Measurements from ENCODE around the gene CCDC85B.
"Not testable (repeated sequence)": the region's sequence is repeated elsewhere in the genome, so short reads cannot be mapped to it uniquely, and the experiment has no call there.

CCDC85B gene

DNA sequence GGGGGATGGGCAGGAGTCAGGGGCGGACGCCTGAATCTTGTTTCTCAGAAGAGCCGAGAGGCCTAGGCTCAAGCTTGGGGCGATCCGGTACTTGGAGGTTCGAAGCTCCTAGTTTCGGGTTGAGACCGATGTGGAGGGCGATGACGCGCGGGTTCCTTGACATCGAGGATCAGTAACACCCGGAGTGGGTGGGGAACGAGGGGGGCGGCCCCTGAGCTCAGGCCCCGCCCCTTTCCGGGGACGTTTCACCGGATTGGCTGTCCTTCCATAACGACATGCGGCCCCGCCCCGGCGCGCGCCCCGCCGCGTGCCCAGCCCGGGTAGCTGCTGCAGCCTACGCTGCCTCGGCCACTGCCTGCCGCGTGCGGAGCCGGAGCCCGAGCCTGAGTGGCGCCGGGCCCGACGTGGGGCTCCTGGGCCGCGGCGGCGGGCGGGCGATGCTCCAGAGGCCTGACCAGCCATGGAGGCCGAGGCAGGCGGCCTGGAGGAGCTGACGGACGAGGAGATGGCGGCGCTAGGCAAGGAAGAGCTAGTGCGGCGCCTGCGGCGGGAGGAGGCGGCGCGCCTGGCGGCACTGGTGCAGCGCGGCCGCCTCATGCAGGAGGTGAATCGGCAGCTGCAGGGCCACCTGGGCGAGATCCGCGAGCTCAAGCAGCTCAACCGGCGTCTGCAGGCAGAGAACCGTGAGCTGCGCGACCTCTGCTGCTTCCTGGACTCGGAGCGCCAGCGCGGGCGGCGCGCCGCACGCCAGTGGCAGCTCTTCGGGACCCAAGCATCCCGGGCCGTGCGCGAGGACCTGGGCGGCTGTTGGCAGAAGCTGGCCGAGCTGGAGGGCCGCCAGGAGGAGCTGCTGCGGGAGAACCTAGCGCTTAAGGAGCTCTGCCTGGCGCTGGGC, at the start of gene CCDC85B:
Gene CCDC85B (plus strand): TSS at position 350 of the 895 bp plus-strand sequence. CDS start 111 bp downstream, at position 461.
- peak; percentile 97 for DNase-seq (ENCODE audit: low spot score)

DNA sequence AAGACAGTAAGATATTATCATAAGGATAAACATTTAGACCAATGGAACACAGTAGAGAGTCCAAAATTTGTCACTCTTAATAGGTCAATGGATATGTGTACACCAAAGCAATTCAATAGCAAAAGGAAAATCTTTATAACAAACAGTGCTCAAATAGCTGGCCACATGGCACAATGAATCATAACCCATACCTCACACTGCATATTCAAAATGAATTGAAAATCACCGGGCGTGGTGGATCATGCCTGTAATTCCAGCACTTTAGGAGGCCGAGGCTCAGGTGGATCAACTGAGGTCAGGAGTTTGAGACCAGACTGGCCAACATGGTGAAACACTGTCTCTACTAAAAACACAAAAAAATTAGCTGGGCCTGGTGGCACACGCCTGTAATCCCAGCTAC, 48.3 kb upstream of the CCDC85B start:
- DNase-seq (ENCODE audit: low spot score): no peak

DNA sequence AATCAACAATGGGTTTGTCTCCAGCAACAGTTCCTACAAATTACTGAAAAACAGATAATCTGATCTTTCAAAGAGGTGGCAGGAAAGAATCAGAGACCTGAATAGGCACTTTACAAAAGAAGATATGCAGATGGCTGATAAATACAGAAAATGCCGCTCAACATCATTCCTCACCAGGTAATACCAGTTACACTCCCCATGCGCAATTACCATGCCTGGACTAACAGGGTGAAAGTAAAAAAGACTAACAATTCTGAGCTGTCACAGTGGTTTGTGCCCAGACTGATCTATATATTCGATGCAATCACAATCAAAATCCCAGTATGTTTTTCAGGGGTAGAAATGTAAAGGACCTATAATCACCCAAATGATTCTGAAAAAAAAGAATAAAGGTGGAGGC, 46.7 kb upstream of the CCDC85B start:
- no peak for DNase-seq (ENCODE audit: low spot score)

DNA sequence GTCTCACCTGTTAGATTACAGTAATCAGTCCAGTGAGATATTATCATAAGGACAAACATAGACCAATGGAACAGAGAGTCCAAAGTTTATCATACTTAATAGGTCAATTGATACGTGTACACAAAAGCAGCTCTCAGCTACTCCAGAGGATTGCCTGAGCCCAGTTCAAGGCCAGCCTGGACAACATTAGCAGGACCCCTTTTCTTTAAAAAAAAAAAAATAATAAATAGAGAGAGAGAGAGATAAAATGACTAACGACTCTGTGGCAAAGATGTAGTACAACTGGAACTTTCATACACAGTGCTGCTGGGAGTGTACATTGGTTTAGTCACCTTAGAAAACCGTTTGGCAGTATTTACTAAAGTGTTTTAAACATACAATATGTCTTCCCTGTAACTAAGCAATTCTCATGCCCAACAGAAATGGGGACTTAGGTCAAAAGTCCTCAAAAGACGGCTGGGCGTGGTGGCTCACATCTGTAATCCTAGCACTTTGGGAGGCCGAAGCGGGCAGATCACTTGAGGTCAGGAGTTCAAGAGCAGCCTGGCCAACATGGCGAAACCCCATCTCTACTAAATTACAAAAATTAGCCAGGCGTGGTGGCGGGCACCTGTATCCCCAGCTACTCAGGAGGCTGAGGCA, 46.1 kb upstream of the CCDC85B start:
- DNase-seq (ENCODE audit: low spot score): no peak

DNA sequence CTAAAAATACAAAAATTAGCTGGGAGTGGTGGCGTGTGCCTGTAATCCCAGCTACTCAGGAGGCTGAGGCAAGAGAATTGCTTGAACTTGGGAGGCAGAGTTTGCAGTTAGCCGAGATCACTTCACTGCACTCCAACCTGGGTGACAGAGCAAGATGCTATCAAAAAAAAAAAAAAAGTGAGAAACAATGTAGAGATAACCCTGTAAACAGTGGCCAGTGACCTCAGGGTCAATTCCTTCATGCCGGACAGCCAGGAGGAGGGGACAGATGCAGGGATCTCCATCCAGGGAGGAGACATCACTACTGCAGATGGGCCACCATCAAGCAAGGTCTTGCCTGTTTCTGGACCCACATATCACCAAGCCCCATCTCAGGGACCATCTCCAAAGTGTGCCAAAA, 42.7 kb upstream of the CCDC85B start:
- DNase-seq (ENCODE audit: low spot score): no peak

DNA sequence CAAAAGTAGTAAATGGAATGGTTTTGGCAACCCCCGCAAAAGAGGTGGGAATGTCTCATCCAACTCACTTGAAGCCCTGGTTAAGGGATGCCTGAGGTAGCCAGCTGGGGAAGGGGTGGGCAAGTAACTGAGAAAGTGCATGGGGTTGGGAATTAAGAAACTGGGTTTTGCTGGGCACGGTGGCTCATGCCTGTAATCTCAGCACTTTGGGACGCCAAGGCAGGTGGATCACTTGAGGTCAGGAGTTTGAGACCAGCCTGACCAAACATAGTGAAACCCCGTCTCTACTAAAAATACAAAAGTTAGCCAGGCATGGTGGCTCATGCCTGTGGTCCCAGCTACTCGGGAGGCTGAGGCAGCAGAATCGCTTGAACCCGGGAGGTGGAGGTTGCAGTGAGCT, 41.8 kb upstream of the CCDC85B start:
- DNase-seq (ENCODE audit: low spot score): not testable (repeated sequence)

DNA sequence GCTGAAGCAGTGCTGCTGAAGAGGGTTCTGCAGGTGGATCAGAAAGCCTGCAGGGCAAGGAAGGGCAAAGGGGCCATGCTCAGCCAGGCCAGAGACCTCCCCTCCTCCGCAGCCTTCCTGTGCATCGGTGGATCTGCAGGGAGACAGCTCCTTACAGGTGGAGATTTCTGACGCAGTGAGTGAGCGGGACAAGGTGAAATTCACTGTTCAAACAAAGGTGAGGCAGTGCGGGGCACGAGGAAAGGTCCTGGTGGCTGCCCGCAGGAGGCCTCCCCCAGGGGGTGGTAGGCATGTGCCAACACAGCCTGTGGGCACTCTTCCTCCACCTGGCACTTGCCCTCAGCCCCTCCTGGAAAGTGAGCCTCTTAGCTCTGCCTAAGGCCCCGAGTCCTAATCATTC, 41.1 kb upstream of the CCDC85B start:
- no peak for DNase-seq (ENCODE audit: low spot score)

DNA sequence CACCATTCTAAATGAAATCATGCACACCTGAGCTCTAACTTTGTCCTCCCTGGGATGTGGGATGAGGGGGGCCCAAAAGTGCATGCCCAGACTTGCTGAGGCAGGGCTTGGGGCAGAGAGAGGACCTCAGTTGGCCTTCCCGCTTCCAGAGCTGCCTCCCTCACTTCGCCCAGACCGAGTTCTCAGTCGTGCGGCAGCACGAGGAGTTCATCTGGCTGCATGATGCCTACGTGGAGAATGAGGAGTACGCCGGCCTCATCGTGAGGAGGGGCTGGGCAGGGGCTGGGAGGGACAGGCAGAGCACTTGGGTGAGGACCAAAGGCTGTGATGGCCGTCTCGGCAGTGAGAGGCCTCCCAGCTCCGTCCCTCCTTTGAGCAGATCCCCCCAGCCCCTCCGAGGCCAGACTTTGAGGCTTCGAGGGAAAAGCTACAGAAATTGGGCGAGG, 40.7 kb upstream of the CCDC85B start:
- no peak for DNase-seq (ENCODE audit: low spot score)

DNA sequence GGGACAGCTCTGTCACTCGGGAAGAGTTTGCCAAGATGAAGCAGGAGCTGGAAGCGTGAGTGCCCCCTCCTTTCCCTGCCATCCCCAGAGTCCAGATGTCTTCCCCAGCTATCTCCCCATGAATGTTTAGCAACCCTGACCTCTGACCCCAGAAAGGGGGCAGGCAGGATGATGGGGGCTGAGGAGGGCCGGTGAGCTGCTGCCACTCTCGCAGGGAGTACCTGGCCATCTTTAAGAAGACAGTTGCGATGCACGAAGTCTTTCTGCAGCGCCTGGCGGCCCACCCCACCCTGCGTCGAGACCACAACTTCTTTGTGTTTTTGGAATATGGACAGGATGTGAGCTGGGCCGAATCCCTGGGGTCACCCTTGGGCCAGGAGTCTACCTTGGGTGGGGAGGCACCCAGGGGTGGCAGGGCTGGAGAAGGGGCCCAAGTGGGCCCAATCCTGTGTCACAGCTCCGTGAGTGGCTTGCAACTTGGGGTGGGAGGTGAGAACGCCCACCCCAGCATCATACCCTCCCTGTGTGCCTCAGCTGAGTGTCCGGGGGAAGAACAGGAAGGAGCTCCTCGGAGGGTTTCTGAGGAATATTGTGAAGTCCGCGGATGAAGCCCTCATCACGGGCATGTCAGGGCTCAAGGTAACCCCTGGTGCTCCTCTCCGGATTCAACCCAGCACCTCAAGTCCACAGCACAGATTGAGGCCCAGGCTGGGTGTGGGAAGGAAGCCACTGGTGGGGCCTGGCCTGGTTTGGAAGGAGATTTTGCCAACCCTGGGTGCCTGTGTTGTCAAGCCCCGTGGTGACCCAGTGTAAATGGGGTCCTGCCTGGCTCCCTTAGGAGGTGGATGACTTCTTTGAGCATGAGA, 40.0 kb upstream of the CCDC85B start:
- no peak for DNase-seq (ENCODE audit: low spot score)

DNA sequence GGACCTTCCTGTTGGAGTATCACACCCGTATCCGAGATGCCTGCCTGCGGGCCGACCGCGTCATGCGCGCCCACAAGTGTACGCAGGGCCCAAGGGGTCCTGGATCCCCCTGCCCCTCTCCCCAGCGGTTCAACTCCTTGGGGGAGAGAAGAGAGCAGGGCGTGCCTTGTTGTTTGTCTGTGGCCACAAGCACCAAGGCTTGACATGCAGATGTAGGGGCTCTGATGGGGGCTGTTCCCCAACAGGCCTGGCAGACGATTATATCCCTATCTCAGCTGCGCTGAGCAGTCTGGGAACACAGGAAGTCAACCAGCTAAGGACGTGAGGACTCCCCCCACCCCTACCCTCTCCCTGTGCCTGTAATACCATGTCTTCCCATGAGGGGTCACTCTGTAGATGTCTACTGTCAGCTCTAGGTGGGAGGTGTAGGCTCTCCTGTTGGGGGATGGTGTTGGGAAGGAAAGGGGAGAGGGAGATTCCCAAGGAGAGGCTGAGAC, 39.3 kb upstream of the CCDC85B start:
- DNase-seq (ENCODE audit: low spot score): no peak

DNA sequence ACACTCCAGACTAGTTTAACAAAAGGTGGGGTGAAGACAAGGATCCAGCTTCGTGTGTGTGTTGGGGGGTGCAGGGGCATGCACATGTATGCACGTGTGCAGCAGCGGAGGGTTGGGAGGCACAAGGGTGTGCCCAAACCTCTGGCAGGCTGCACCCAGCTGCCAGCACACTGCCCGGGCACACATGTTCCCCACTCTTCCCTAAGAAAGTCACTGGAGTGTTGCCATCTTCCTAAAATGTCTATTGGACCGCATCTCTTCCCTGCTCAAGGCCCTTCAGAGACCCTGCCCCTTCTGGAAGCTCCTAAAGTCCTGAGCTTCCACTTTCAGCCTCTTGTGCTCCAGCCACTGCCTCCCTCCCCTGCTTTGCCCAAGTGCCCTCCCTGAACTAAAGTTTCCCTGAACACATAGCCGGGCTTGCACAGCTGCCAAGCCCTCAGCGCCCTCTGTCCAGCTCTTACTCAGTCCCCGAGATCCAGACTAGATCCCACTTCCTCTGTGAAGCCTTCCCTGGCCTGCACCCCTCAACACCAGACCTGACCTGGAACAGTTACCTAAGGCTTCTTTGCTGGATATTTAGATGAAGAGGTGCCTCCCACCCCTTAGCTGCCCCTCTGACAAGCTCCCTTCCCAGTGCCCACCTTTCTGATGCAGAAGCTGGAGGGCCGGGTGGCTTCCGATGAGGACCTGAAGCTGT, 38.5 kb upstream of the CCDC85B start:
- no peak for DNase-seq (ENCODE audit: low spot score)

DNA sequence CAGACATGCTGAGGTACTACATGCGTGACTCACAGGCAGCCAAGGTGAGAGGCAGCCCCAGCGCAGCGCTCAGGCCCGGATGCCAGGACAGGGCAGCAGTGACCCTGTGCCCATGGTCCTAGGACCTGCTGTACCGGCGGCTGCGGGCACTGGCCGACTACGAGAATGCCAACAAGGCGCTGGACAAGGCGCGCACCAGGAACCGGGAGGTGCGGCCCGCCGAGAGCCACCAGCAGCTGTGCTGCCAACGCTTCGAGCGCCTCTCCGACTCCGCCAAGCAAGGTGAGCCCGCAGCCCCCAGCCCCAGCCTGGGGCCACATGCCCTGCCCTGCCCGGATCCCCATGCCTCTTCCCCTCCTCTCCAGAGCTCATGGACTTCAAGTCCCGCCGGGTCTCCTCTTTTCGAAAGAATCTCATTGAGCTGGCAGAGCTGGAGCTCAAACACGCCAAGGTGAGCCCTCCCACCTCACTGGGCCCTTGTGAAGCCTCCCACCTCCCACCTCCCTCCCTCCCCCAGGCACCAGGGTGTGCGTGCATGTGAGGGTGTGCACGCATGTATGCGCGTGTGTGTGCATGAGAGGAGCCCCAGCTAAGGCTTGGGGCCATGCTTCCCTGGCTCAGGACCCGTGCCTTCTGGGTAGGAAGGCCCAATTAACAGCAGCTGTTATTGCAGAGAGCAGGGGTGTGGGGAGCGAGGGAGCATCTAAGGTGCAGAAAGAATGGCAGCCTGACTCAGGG, 37.8 kb upstream of the CCDC85B start:
- DNase-seq (ENCODE audit: low spot score): no peak

DNA sequence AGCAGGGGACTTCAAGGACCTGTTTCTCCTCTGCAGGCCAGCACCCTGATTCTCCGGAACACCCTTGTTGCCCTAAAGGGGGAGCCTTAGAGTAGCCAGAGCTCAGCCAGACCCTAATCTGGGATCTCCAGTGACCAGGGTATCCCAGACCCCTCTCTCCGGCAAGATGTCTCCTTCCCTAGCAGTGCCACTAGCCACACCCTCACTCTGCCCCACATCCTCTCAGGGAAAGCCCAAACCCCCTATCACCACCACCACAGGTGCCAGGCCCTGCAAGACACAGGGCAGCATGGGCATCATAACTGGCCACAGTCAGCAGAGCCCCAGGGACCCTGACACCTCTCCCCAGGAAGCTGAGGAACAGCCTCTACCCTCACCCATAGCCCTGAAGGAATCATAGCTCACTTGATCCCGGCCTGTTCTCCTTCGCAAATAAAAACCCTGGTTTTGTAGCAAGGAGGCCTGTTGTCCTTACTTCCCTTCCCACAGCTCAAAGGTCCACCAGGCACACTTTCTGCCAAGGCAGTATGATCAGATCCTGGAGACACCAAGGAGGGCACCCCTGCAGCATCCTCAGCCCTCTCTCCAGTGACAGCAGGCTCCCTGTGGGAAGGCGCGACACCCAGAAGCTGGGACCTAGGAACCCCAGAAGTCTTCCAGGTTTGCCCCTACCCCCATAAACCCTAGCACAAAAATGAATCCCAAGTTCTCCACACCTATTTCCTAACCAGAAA, 37.1 kb upstream of the CCDC85B start:
- DNase-seq (ENCODE audit: low spot score): peak; percentile 7

DNA sequence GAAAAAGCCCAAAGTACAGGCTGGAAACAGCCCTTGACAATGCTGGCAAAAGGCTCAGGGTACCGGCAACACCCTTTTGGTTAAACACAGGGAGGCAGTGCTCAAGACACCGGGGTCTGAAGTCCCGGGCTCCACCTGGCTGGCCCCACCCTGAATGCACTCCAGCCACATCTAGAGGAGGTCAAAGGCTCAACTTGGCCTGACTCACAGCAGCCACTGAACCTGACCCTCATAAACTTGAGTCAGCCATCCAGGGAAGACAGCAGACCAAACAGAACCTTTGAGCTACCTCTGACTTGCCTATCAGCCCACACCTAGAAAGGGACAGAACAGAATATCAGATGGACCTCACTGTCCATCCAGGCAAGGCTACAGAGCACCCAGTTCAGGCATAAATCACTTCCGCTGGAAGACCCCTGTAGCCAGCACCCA, 36.3 kb upstream of the CCDC85B start:
- no peak for DNase-seq (ENCODE audit: low spot score)

DNA sequence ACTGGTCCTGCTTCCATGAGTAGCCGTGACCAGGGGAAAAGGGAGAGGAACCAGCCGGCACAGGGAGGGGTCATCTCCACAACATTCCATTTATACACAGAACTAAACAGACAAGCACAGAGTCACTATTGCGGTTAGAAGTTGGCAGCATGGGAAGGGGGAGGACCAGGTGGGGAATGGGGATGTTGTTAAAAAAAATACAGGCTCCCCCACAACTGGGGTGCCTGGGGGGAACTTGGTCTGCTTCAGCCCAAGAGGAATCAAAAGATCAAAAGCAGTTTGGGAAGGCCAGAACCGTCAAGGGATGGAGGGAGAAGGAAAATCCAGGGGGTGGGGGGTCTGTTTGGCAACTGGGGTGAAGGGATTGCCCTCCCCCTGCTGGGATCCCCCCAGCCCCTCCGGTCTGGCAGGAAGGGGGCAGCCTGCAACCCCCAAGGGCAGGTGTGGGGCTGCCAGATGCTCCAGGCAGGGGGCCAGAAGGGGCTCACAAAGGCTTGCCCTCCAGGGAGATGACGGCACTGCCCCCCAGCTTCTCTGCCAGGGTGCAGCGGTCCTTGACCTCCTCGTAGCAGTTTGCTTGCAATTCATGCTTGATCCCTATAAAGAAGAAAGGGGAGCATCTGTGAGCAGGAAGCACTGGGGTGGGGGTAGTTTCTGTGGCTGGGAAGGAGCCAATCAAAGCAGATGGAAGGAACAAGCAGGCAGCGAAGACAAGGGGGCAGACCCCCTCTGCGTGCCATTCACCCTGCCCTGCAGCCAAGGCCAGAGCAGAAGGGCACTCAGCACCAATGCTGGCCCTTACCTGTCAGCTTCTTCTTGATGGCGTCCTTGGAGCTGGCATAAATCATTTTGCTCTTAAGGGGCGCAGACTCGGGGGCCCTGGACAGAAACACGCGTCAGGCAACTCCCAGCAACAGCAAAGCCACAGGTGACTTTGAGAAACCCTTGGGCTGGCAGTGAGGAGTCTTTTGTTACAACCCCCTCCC, 35.3 kb upstream of the CCDC85B start:
- peak; percentile 1 for DNase-seq (ENCODE audit: low spot score)

DNA sequence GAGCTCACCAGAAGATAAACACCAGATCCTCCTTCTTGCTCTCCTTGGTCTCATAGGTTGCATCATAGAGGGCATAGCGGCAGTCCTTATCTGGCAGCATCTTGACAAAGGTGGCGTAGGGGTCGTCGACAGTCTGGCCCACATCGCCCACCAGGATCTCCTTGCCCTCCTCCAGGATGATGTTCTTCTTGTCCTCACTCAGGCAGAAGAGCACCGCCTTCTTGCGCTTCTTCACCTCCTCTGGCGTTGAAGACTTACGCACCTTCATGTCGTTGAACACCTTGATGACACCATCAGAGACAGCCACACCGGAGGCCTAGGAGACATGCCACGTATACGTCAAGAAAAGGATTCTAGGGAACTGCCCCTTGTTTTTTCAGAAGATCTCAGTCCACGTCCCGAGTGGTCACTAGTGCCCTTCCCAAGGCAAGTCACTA, 34.5 kb upstream of the CCDC85B start:
- no peak for DNase-seq (ENCODE audit: low spot score)

DNA sequence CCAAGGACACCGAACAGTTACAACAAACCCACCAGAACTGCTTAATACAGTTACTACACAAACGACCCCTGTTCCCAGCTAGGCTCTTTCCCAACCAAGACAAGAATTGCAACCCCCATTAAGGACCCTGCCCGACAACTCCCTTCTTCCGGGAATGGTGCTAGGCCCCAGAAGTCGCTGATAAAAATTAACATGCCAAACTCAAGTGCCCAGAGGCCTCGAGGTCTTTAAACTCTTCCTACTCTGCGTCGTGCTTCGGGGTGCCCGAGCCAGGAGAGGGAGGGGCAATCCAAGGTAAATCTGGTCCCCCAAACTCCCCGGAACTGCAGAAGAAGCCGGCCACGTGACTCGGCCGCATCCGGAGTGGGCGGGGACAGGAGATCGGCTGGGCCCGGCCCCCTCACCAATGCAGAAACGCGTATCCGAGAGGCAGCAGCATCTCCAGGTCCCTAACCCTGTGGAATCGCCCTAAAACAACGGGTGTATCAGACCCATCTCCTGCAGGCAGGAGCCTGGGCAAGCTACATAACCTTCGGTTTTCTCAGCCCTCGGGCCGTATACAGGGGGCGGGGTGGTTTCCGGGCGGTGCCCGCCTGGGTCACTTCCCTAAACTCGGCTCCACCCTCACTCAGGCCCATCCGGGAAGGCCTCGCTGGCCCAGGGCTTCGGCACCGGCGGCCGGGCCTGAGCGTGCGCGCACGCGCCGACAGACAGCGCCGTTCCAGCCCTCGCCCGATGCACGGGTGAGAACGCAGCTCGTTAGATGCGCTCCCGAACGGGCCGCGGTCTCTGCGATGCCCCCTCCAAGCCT, 33.6 kb upstream of the CCDC85B start:
- peak; percentile 87 for DNase-seq (ENCODE audit: low spot score)

DNA sequence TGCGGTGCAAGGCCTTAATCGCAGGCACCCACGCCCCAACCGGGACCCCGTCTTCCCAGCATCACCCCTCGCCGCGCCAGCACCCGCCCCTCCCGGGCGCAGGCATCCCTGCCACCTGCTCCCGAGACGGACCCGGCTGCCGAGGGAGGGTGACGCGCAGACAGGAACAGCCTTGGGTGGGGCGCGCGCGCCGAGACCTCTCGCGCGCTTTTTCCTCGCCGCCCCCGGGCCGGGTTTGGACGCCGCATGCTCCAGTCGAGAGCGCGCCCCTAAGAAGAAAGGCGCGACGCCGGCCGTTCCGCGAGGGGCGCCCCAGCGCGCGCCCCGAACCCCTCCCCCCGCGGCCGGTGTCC, 33.0 kb upstream of the CCDC85B start:
- no peak for DNase-seq (ENCODE audit: low spot score)

All from GM03348 (cell line).